NCI-H524 (cell line): ENCODE data around the gene HSPB3.
"Not testable (repeated sequence)": the region's sequence is repeated elsewhere in the genome, so short reads cannot be mapped to it uniquely, and the experiment has no call there.

Source experiments
- DNase-seq, 2 experiments: peaks; one replicate each; lab custom pipeline; 2025; lab: John Stamatoyannopoulos, UW

HSPB3 gene, protein sequence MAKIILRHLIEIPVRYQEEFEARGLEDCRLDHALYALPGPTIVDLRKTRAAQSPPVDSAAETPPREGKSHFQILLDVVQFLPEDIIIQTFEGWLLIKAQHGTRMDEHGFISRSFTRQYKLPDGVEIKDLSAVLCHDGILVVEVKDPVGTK

DNA sequence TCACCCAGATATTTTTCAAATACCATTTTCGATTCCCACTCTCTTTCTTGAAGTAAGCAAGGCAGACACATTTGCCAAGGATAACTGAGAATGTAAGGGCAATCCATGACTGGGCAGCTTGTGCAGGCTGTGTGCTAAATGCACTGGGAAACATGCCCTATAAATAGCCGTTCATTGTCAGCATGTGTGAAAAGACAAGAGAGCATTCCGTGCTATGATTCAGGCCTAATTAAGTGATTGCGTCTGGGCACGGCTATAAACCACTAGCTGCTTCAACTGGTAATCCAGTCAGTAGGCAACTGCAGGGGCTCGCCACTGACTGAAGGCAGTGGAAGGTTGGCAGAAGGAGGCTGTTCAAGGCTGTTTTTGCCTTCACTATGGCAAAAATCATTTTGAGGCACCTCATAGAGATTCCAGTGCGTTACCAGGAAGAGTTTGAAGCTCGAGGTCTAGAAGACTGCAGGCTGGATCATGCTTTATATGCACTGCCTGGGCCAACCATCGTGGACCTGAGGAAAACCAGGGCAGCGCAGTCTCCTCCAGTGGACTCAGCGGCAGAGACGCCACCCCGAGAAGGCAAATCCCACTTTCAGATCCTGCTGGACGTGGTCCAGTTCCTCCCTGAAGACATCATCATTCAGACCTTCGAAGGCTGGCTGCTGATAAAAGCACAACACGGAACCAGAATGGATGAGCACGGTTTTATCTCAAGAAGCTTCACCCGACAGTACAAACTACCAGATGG lies at the start of gene HSPB3:
Gene HSPB3, plus strand, starts transcription at position 287 of the 745 bp plus-strand sequence. Its CDS starts 91 bp downstream, at position 378.
- DNase-seq = no peak

DNA sequence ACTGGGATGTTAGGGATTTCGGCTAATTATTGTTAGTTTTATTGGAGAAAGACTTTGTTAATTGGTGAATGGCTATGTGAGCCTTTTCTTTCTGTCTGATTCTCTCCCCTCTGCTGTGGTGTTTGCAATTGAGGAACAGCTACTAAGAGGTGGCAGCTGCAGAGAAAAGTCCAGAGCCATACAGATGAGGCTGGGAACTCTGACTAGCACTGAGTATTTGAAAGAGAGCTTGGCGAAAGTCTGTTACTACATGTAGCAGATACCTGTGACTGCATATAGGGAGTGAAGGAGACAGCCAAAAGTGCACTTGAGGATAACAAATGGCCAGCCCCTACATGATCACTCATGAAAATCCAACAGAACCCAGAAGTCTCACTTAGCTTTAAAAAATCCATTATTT lies 44.3 kb upstream of the HSPB3 start:
- no peak for DNase-seq

DNA sequence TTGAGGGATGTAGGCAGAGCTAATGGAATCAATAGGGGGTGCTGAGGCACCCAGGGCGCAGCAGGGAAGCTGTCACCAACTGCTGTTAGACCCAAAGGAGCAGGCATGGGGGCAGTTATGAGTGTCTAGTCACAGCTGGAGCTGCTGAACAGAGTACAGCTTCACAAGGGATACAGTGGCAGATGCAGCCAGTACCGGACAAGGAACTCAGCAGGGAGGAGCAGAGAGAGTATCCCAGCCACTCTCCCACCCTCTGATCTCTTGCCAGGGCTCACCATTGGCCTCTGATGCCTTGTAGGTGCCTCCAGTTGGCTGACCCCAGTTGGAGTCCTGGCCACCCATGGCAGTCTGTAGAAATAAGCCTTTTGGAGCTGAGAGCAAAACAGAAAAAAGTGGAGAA lies 42.6 kb upstream of the HSPB3 start:
- DNase-seq = no peak

DNA sequence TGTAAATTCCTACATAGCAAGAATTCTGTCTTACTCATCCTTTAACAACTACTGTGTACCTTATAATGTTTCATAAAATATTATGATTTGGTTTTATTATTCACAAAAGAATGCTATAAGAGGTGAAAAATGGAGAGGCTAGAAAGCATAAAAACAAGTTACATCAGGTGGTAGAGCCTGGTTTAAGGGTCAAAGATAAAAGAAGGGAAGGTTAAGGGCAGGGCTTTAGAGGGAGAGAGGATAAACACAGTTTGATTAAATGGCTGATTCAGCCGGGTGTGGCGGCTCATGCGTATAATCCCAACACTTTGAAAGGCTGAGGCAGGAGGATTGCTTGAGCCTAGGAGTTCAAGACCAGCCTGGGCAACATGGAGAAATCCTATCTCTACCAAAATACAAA lies 40.4 kb upstream of the HSPB3 start:
- DNase-seq = no peak

DNA sequence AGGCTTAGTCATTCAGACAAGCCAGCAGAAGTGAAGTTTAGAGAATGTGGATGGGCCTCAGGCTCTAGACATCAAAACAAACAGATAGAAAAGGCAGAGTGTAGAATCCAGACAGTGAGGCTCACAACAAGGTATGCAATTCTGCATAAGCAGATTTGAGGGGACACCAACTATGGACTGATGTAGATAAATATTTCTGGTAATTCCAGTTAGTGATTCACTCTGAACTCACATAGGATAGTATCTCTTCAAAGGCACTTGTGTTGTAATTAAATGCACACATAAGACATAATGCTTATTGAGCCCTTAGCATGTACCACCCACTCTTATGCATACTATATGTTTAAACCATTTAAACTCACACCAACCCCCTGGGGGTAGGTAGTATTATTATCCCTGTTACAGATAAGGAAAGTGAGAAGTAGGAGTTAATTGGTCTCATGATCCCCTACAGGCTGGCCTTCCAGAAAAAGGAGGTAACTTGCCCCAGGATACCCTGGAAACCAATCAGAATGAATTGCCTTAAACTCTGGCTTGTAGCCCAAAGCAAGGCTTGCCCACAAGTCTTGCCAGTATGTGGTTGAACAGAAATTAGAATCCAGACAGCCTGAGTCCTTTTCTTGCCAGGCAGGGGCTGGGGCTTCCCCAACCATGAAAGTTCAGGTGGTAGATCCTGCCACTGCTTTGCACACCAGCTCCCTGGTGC lies 39.5 kb upstream of the HSPB3 start:
- DNase-seq = no peak

DNA sequence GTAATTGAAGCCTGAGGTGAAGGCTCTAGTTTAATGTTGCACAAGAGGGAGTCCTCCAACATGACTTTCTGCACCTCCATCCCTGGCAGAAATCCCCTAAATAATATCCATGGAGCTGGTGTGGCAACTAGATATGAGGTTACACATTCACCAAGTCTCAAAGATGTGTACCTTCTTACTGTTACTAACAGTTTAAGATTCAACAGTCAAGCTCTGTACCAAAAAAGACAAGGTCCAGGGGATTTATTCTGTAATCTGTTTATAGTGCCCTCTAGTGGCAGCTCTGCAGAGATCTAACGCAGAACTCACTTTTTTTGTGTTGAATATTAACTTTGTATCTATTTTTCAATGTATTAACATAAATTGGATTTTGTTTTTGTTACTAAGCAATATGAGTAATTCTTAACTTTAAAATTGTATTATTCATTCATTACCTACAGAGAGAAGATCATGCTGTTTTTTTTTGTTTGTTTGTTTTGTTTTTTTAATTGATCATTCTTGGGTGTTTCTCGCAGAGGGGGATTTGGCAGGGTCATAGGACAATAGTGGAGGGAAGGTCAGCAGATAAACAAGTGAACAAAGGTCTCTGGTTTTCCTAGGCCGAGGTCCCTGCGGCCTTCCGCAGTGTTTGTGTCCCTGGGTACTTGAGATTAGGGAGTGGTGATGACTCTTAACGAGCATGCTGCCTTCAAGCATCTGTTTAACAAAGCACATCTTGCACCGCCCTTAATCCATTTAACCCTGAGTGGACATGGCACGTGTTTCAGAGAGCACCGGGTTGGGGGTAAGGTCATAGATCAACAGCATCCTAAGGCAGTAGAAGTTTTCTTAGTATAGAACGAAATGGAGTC lies 35.7 kb upstream of the HSPB3 start:
- DNase-seq = peak; percentile 4 to 60

DNA sequence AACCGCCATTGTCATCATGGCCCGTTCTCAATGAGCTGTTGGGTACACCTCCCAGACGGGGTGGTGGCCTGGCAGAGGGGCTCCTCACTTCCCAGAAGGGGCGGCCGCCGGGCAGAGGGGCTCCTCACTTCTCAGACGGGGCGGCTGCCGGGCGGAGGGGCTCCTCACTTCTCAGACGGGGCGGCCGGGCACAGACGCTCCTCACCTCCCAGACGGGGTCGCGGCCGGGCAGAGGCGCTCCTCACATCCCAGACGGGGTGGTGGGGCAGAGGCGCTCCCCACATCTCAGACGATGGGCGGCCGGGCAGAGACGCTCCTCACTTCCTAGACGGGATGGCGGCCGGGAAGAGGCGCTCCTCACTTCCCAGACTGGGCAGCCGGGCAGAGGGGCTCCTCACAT lies 35.0 kb upstream of the HSPB3 start:
- DNase-seq = not testable (repeated sequence)

DNA sequence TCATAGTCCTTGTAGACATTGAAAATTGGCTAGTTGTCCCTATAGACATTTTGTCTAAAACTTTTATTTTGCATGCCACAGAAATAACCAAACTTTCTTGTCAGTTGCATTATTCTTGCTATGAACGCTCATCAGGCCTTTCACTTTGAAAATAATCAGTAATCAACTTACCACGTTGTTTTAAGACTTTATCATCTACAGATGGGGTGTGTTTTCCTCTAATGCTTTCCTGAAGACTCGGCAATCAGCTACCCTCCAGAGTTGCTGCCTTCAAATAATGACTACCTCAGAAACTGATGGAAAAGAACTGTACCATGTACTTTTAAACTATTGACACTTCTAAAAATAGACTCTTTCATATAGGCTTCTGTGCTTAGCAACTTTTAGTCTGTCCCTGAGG lies 33.5 kb upstream of the HSPB3 start:
- DNase-seq = no peak

DNA sequence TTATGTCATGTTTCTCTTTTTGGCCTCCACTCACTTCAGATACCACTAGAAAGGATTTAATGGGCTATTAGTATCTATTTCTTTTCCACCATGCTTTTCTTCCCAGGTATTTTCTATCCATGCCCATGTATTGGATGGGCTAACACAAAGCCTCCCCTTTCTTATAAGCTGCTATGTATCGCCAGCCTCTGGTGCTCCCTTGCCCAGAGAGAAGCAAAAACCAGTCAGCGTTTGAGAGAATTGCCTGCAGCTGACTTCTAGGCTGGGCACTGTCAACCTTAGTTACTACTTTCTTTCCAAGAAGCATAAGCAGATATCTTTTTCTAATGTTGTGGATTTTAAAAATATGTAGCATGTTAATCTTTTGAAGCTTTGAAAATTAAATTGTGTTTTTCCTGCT lies 30.2 kb upstream of the HSPB3 start:
- DNase-seq = no peak

DNA sequence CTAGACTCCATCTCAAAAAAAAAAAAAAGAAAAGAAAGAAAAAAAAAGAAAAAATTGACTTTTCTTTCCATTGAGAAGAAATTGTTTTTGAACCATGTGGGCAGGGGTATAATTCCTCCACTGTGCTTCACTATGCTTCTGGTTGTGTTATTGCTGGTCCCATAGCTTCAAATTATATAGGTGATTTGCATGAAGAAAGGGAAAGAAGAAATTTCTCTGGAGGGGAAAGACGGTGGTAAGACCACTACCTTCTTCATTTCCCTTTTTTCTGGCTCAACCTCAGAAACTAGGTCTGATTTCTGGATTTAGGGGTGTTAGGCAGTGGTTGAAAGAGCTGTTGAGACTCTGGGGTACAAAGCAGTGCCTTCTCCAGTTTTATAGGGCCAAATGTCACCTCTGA lies 29.3 kb upstream of the HSPB3 start:
- no peak for DNase-seq

DNA sequence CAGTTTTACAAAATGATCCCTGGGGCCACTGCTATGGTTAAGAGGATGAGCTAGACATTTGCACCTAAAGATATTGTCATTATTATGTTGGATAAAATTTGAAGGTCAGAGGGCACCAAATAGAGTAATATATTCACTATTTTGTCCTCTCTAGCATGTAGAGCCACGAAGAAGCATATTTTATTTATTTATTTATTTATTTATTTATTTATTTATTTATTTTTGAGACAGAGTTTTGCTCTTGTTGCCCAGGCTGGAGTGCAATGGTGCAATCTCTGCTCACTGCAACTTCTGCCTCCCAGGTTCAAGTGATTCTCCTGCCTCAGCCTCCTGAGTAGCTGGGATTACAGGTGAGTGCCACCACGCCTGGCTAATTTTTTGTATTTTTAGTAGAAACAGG lies 20.8 kb upstream of the HSPB3 start:
- not testable (repeated sequence) for DNase-seq

DNA sequence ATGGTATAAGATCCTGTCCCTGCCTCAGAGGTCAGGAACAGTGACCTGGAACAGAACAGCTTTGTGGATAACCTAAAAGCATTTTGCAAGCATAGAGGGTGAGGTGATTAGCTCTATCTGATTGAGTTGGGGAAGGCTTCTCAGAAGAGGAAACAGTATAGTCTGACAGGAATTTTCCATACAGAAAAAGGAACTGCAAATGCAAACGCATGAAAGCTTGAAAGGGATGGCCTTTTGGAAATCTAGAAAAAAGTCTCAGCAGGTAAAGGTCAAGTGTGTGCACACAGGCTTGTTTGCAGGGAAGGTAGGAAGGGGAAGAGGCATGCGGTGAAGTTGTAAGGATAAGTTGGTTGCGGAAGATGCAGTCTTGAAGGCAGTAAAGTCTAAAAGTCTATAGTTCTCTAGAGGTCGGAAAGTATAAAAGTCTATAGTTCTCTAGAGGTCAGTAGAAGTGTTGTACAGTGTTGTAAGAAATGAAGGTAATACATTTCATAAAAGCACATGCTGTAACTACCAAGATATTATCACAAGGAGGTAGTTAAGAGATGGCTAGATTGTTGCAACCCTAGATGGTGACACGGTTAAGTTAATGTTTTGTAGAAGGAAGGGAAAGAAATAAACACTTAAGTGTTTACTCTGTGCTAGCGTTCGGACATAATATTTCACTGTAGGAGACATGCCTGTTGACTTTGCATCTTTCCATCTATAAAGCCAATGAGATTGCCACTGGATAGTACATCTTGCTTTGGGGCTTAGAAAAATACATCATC lies 16.7 kb upstream of the HSPB3 start:
- DNase-seq = no peak

DNA sequence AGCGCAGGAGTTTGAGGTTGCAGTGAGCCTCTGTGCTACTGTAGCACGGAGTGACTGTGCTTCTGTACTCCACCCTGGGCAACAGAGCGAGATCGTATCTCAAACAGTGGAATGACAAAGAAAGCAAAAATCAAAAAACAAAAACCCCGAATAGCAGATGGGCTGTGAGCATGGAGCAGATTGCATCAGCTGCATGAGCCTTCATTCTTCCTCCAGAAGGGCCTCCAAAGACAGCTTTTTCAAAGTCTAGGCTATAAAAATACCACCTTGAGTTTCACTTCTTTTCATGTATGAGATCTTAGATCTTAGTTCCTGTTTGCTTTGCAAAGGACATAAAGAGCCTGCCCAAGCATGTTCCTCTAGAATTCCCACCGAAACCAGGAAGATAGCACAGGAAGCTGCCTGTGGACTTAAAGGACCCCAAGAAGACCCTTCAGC lies 15.0 kb upstream of the HSPB3 start:
- DNase-seq = no peak

DNA sequence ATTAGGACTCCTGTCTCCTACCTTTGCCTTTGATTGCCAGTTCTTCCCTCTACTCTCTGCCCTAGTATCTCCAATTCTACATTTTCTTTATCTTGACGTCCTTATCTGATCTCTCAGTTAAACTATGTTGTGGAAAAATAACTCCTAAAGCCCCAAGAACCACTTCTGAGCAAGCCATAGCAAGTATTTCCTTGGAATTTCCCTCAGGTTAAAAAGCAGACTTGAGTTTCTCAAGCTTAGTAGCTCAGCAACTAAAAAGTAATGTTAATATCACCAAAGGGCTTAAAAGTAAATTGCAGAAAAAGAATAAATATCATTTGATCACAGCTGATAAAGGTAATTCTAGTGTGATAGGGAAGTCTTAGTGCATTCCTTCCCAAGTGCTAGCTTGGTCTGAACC lies 13.2 kb upstream of the HSPB3 start:
- no peak for DNase-seq

DNA sequence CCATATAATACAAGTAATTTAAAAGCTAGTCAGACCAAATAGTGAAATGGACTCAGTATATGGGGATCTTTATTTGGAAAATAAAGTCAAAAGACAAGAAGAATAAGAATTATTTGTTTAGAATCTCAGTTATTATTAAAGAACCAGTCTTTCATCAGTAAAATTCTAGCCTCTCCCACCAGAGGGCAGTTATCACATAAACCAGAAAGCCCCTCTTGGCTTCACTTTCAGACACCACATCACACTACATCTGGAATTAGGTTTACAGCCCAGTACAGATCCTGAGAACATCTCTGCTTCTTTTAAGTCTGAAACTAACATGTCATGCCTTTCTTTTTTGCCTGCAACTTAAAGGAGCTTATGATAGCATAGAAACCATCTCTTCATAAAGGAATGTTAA lies 12.2 kb upstream of the HSPB3 start:
- peak; percentile 4 to 23 for DNase-seq

DNA sequence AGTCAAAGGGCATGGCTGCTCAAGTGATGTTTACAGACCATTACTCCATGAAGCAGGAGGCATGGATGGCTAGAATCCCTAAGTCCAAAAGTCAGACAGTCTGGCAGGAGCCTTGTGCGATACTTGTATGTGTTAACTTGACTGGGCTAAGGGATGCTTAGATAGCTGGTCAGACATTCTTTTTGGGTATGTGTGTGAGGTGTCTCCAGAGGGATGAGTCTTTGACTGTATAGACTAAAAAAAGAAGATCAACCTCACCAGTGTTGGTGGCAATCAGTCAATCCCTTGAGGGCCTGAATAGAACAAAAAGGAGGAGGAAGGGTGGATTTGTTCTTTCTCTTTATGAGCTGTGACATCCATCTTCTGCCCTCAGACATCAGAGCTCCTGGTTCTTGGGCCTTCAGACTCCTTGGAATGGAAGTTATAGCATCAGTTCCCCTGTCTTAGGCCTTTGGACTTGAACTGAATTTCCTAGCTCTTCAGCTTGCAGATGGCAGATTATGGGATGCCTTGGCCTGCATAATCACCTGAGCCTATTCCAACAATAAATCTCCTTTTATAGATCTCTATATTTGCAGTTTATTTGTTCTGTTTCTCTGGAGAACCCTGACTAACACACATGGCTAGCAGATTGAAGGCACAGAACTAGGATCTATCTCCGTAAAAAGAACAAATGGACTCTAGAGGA lies 9.7 kb upstream of the HSPB3 start:
- no peak for DNase-seq

DNA sequence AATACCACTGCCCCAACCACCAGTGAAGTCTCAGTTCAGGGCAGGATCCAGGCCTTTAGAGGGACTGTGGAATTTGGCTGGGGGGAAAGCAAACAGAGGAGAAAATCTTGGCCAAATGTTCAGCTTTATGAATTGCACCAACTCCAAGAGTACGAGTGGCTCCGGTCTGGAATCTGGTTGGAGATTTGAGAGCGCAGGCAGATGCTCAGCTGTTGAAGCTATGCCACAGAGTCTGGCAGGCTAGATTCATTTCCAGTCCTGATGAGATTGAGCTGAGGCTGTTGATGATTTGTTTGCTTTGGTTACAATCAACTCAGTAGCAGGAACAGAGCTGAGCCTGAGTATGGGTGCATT lies 9.1 kb upstream of the HSPB3 start:
- no peak for DNase-seq

DNA sequence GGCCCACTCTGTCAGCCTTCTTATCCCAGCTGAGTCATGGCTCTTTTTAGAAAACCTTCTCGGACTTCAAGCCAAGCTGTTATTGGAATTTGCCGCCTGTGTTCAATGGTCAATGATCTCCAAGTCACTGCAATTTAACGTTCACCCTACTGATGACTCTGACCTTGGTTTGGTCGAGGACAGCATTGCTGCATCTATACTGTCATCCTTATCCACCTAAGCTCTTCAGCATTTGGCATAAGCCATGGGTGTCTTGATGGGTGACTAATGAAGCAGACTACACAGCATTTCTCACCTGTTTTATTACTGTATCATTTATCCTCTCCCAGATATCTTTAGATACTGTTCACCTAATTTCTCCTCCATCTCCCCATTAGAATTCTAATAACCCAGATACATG lies 5.6 kb upstream of the HSPB3 start:
- no peak for DNase-seq

DNA sequence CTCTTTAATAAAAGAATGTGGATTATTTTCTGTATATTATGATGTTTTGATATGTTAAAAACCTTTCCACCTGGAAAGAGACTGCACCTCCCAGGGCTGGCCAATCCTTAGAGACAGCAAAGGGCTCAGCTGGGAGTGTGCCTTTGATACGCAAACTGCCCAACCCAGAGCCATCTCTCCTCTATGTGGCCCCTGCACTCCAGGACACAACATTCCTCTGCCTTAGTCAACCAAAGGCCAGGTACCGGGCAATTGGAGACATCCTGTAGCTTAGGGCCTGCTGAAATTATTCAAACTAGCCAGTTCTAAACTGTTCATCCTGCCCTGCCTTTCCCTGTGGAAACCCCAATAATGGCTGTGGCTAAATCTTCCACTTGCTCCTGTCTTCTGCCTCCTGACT lies 5.0 kb upstream of the HSPB3 start:
- DNase-seq = no peak

DNA sequence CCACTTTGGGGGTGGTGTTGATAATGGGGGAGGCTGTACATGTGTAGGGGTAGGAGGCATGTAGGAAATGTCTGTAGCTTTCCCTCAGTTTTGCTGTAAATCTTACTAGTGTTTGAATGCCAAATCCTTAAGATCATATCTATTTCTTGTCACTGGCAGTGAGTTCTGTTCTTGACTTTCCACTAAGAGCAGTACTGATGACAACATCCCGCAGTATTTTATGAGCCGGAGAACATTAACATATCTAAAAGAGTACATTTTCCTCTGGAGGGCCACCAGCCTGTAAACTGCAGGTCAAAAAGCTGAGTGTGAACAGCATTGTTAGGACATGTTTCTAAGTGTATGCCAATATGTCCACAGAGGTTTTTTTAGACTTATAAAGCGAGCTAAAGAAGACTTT lies 2.5 kb upstream of the HSPB3 start:
- DNase-seq = no peak

DNA sequence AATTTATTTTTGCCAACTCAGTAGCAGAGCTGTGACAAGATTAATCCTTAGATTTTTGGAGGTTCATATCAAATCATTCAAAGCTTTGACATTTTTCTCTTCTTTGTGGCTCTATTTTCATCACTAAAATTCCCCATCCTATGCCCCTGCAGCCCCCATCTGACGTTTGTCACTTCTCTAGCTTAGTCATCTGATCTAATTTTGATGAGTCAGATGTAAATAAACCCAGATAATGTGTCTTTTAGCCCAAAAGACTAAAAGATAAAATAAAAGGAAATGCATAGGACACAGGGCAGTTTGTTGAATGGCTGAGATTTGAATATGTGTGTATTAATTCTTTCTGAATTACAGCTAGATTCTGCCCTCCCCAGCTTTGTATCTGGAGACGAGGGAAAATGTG lies 897 bp upstream of the HSPB3 start:
- no peak for DNase-seq
